KOPT-K1 (cell line): Measurements from ENCODE around the gene PLXNA4.

Experiments
- H3K27ac ChIP-seq: fragments of 200-600 bp; sonication (generic); 2 replicates; pipeline ENCODE4 v1.5.1; 2016; ENCODE audit warnings: antibody characterized with exemption, mild to moderate bottlenecking, low read depth, low read length; ENCODE audit not compliant: poor library complexity, severe bottlenecking
- H3K36me3 ChIP-seq: fragments of 200-600 bp; sonication (generic); 2 replicates; pipeline ENCODE4 v1.5.1; 2017; ENCODE audit warnings: antibody characterized with exemption, mild to moderate bottlenecking, low read length, moderate library complexity; ENCODE audit not compliant: insufficient read depth
- H3K9me3 ChIP-seq: fragments of 200-600 bp; sonication (generic); 2 replicates; pipeline ENCODE4 v1.5.1; 2017; ENCODE audit warnings: antibody characterized with exemption, low read length, mild to moderate bottlenecking; ENCODE audit not compliant: insufficient read depth, poor library complexity, severe bottlenecking

Gene PLXNA4

GRCh38 chr7:132451161-132451560 lies 125.1 kb downstream of the PLXNA4 start:
- H3K27ac ChIP-seq: peak overlapping the region; percentile 45
- H3K9me3 ChIP-seq: no peaks in the 10 kb centered on the region
- H3K36me3 ChIP-seq: no peaks in the 10 kb centered on the region

- peak overlapping the region; percentile 45 for H3K27ac ChIP-seq
These were observed 125.6 kb downstream of the PLXNA4 start for GRCh38 chr7:132450696-132451095.

GRCh38 chr7:132450188-132450587 lies 126.1 kb downstream of the PLXNA4 start:
- Histone ChIP-seq H3K9me3 (no peaks in the 10 kb centered on the region), H3K36me3 (no peaks in the 10 kb centered on the region), H3K27ac (peak overlapping the region; percentile 45)

More at GRCh38 chr7:132450696-132451095, 125.6 kb downstream of the PLXNA4 start:
- Histone ChIP-seq H3K36me3 (no peaks in the 10 kb centered on the region), H3K9me3 (no peaks in the 10 kb centered on the region)

GRCh38 chr7:132446666-132447278 lies 129.5 kb downstream of the PLXNA4 start:
- Histone ChIP-seq H3K27ac (no peak overlapping the region), H3K36me3 (no peaks in the 10 kb centered on the region)

GRCh38 chr7:132446260-132446659 lies 130.0 kb downstream of the PLXNA4 start:
- Histone ChIP-seq H3K36me3 (no peaks in the 10 kb centered on the region), H3K9me3 (no peaks in the 10 kb centered on the region), H3K27ac (no peak overlapping the region)

More at GRCh38 chr7:132446666-132447278, 129.5 kb downstream of the PLXNA4 start:
- no peaks in the 10 kb centered on the region for H3K9me3 ChIP-seq

- Histone ChIP-seq H3K9me3 (no peaks in the 10 kb centered on the region), H3K36me3 (no peaks in the 10 kb centered on the region), H3K27ac (no peak overlapping the region)
These were observed 132.3 kb downstream of the PLXNA4 start for GRCh38 chr7:132443761-132444520.

- Histone ChIP-seq H3K36me3 (no peaks in the 10 kb centered on the region), H3K9me3 (no peaks in the 10 kb centered on the region), H3K27ac (peak overlapping the region; percentile 13)
These were observed 134.3 kb downstream of the PLXNA4 start for GRCh38 chr7:132441935-132442334.

- Histone ChIP-seq H3K27ac (peak overlapping the region; percentile 2), H3K9me3 (no peaks in the 10 kb centered on the region), H3K36me3 (no peaks in the 10 kb centered on the region)
These were observed 136.1 kb downstream of the PLXNA4 start for GRCh38 chr7:132440151-132440550.

GRCh38 chr7:132438926-132439325 lies 137.3 kb downstream of the PLXNA4 start:
- H3K9me3 ChIP-seq: no peaks in the 10 kb centered on the region
- H3K36me3 ChIP-seq: no peaks in the 10 kb centered on the region
- H3K27ac ChIP-seq: no peak overlapping the region

- Histone ChIP-seq H3K27ac (peak overlapping the region; percentile 85), H3K36me3 (no peaks in the 10 kb centered on the region)
These were observed 138.5 kb downstream of the PLXNA4 start for GRCh38 chr7:132437730-132438129.

GRCh38 chr7:132436121-132436520 lies 140.1 kb downstream of the PLXNA4 start:
- no peaks in the 10 kb centered on the region for H3K36me3 ChIP-seq
- H3K9me3 ChIP-seq: no peaks in the 10 kb centered on the region
- peak overlapping the region; percentile 85 for H3K27ac ChIP-seq

More at GRCh38 chr7:132437730-132438129, 138.5 kb downstream of the PLXNA4 start:
- H3K9me3 ChIP-seq: no peaks in the 10 kb centered on the region

GRCh38 chr7:132435016-132435990 lies 141.0 kb downstream of the PLXNA4 start:
- no peaks in the 10 kb centered on the region for H3K36me3 ChIP-seq
- no peaks in the 10 kb centered on the region for H3K9me3 ChIP-seq
- H3K27ac ChIP-seq: peak overlapping the region; percentile 85

GRCh38 chr7:132434041-132434440 lies 142.2 kb downstream of the PLXNA4 start:
- no peaks in the 10 kb centered on the region for H3K36me3 ChIP-seq
- H3K27ac ChIP-seq: peak overlapping the region; percentile 85
- no peaks in the 10 kb centered on the region for H3K9me3 ChIP-seq

GRCh38 chr7:132433301-132433700 lies 143.0 kb downstream of the PLXNA4 start:
- Histone ChIP-seq H3K36me3 (no peaks in the 10 kb centered on the region), H3K9me3 (no peaks in the 10 kb centered on the region), H3K27ac (peak overlapping the region; percentile 85)
